K562 (cell line): ENCODE results near the gene PRR15L. TPM values are rescaled to one million over a fixed set of nuclear protein-coding genes. Genes with fewer than 3 reads are reported as not detected.

Experiments
- BHLHE40 ChIP-seq: IDR thresholded peaks from 2 replicates; pipeline ENCODE4 v1.6.1; 2011; ENCODE audit warnings: low read length, improper control_type of control experiment
- FOXM1 ChIP-seq, 2 experiments: fragments of 450-650 bp in 1 of 2; sonication (generic) in 1 of 2; formaldehyde crosslinking in 1 of 2; IDR thresholded peaks; 2 replicates each; pipeline versions ENCODE4 v1.6.1 to v1.9.0; 2017 to 2022; ENCODE audit warnings: low read depth in 2 of 2, mild to moderate bottlenecking in 2 of 2, missing genetic modification reagents in 1 of 2, moderate library complexity in 1 of 2
- GTF2E2 ChIP-seq: fragments of 200-800 bp; sonication (Bioruptor generic); IDR thresholded peaks from 2 replicates; pipeline ENCODE4 v1.6.1; 2016; ENCODE audit warnings: missing genetic modification characterization, missing compliant biosample characterization
- ID3 ChIP-seq, 2 experiments: fragments of 250-450 bp in 1 of 2; fragments of 450-650 bp in 1 of 2; sonication (Bioruptor Pico) in 1 of 2; IDR thresholded peaks; 2 replicates each; pipeline versions ENCODE4 v1.6.1 to v1.8.0; 2016 to 2021; ENCODE audit warnings: mild to moderate bottlenecking in 2 of 2, moderate library complexity in 2 of 2, missing compliant biosample characterization in 1 of 2, missing genetic modification characterization in 1 of 2
- JUNB ChIP-seq: fragments of 450-650 bp; formaldehyde crosslinking; conservative IDR thresholded peaks from 2 replicates; pipeline ENCODE4 v1.4.0; 2020; ENCODE audit warnings: mild to moderate bottlenecking
- KAT2B ChIP-seq: IDR thresholded peaks from one replicate; pipeline ENCODE4 v1.6.1; 2012; ENCODE audit warnings: low read depth, mild to moderate bottlenecking, control low read depth, inconsistent platforms, low read length, moderate library complexity
- KAT7 ChIP-seq: sonication (generic); formaldehyde crosslinking; IDR thresholded peaks from 2 replicates; pipeline ENCODE4 v1.8.0; 2022; ENCODE audit warnings: missing genetic modification reagents, mild to moderate bottlenecking, borderline replicate concordance
- MAX ChIP-seq: sonication (generic); formaldehyde crosslinking; IDR thresholded peaks from 2 replicates; pipeline ENCODE4 v1.9.0; 2022; ENCODE audit warnings: mild to moderate bottlenecking, missing genetic modification reagents
- PHF20 ChIP-seq: fragments of 450-650 bp; IDR thresholded peaks from 2 replicates; pipeline ENCODE4 v1.6.1; 2018; ENCODE audit not compliant: partially characterized antibody
- PHF8 ChIP-seq: fragments of 200-600 bp; sonication (generic); IDR thresholded peaks from 2 replicates; pipeline ENCODE4 v1.6.1; 2012; ENCODE audit warnings: mixed run types, mild to moderate bottlenecking, inconsistent platforms, low read length, moderate library complexity, borderline replicate concordance
- RBM14 ChIP-seq: fragments of 200-400 bp; formaldehyde crosslinking; IDR thresholded peaks from 2 replicates; pipeline ENCODE4 v1.6.1; 2018; ENCODE audit warnings: low read depth, mild to moderate bottlenecking, low read length, moderate library complexity, borderline replicate concordance; ENCODE audit not compliant: insufficient read depth
- SIN3B ChIP-seq: fragments of 450-650 bp; IDR thresholded peaks from 2 replicates; pipeline ENCODE4 v1.6.1; 2017; ENCODE audit warnings: low read depth, mild to moderate bottlenecking, moderate library complexity
- SP1 ChIP-seq: sonication (generic); formaldehyde crosslinking; IDR thresholded peaks from 2 replicates; pipeline ENCODE4 v1.8.1; 2022; ENCODE audit warnings: mild to moderate bottlenecking, missing genetic modification reagents
- ZBTB1 ChIP-seq: sonication (generic); formaldehyde crosslinking; IDR thresholded peaks from 2 replicates; pipeline ENCODE4 v1.8.1; 2023; ENCODE audit warnings: missing genetic modification reagents, low read depth, mild to moderate bottlenecking, borderline replicate concordance
- ZBTB5 ChIP-seq: fragments of 450-650 bp; IDR thresholded peaks from 2 replicates; pipeline ENCODE4 v1.6.1; 2017; ENCODE audit warnings: antibody characterized with exemption
- ZFX ChIP-seq: sonication (generic); formaldehyde crosslinking; IDR thresholded peaks from 2 replicates; pipeline ENCODE4 v1.8.0; 2022; ENCODE audit warnings: mild to moderate bottlenecking, missing genetic modification reagents, moderate library complexity
- ZNF133 ChIP-seq: fragments of 250-450 bp; sonication (Bioruptor Pico); IDR thresholded peaks from 2 replicates; pipeline ENCODE4 v1.4.0; 2020; ENCODE audit warnings: mild to moderate bottlenecking
- ZNF316 ChIP-seq: fragments of 450-650 bp; IDR thresholded peaks from 2 replicates; pipeline ENCODE4 v1.6.1; 2016
- ZNF592 ChIP-seq: fragments of 450-650 bp; IDR thresholded peaks from 2 replicates; pipeline ENCODE4 v1.6.1; 2017; ENCODE audit warnings: antibody characterized with exemption, mild to moderate bottlenecking
- ZNF77 ChIP-seq: fragments of 250-450 bp; sonication (Bioruptor Pico); IDR thresholded peaks from 2 replicates; pipeline ENCODE4 v1.5.0; 2020
- polyA plus RNA-seq, 8 experiments: library from polyadenylated mRNA; depleted of rRNA in 4 of 8; stranded (reverse) in 5 of 8; unstranded in 3 of 8; fragments of >200 nt; fragmentation: Nextera tagmentation in 2 of 8; fragmentation: Illumina TruSeq in 1 of 8; extraction: Ambion mirVana in 2 of 8; extraction: Trizol in 1 of 8; gene quantifications; 2 replicates each; pipeline versions ENCODE4 v1.2.1 to v1.2.3, GENCODE V29; 2011 to 2014; ENCODE audit warnings: inconsistent platforms in 1 of 8, missing spikeins in 1 of 8
- total RNA-seq, 7 experiments: library from RNA; depleted of rRNA in 6 of 7; stranded (reverse); fragments of >200 nt in 6 of 7; fragmentation: Illumina TruSeq in 2 of 7; extraction: Trizol in 2 of 7; gene quantifications; 2 replicates each; pipeline versions ENCODE4 v1.2.1 to v1.2.3, GENCODE V29; 2011 to 2021; ENCODE audit warnings: low replicate concordance in 1 of 7

PRR15L gene
- total and polyA plus RNA-seq, 9 of the 15 experiments (the other 6 are each of a cell fraction or from before 2014, with no cell fraction given), result 0.03 TPM; not detected in 8

- peak; percentile 84 for TF ChIP-seq ZBTB5
- 0 out of 2 replicates have a peak, but pooled peaks have one; percentile 36 for TF ChIP-seq FOXM1 (IDR thresholded peaks at IDR 0.05; ENCODE audit: low read depth)
- TF ChIP-seq FOXM1 (CRISPR knock-in tag; IDR thresholded peaks at IDR 0.05; ENCODE audit: low read depth), result peak; percentile 75; the same call in 1 of the 2 replicates
- 0 out of 2 replicates have a peak, but pooled peaks have one; percentile 43 for TF ChIP-seq GTF2E2 (tag)
- TF ChIP-seq MAX (CRISPR knock-in tag), result peak; percentile 97
- peak; percentile 97 for TF ChIP-seq ZNF592
- TF ChIP-seq KAT7 (CRISPR knock-in tag), result peak; percentile 95
- TF ChIP-seq PHF20, result peak; percentile 12
- TF ChIP-seq ZNF77 (CRISPR knock-in tag), result no peak
- no peak for TF ChIP-seq ID3 (CRISPR knock-in tag; IDR thresholded peaks at IDR 0.05)
- 0 out of 2 replicates have a peak, but pooled peaks have one; percentile 22 for TF ChIP-seq ID3 (tag; IDR thresholded peaks at IDR 0.05)
- no peak for TF ChIP-seq ZNF316
- TF ChIP-seq SIN3B, result peak; percentile 77; the same call in 1 of the 2 replicates
- peak; percentile 83; the same call in 1 of the 2 replicates for TF ChIP-seq PHF8
- TF ChIP-seq ZFX (CRISPR knock-in tag), result peak; percentile 58
- peak; percentile 82 for TF ChIP-seq BHLHE40
- TF ChIP-seq KAT2B, result no peak
- peak; percentile 66 for TF ChIP-seq SP1 (CRISPR knock-in tag)
- TF ChIP-seq ZBTB1, result peak; percentile 64; the same call in 1 of the 2 replicates
- TF ChIP-seq JUNB (CRISPR knock-in tag), result no peak
- TF ChIP-seq RBM14, result no peak
- no peak for TF ChIP-seq ZNF133 (CRISPR knock-in tag)
These were observed 16.2 kb downstream of the PRR15L start, which contains the start of gene PNPO (continued) for GRCh38 chr17:47941246-47942095.
